Osteocyte (in vitro differentiated cells): ENCODE measurements around the gene GLG1. TPM values are rescaled to one million over a fixed set of nuclear protein-coding genes. Genes with fewer than 3 reads are reported as not detected.
A peak's percentile ranks its signal among the peaks of the same experiment; 100 is the strongest.

ENCODE experiments used
- DNase-seq: peaks from one replicate; pipeline ENCODE4 v3.0.0; 2021; ENCODE audit warnings: mixed read lengths; ENCODE audit not compliant: unreplicated experiment; ENCODE audit errors: extremely low spot score
- H3K27ac Mint-ChIP-seq: one replicate; pipeline ENCODE4 v1.8.0; 2021; ENCODE audit warnings: mild to moderate bottlenecking, mixed read lengths; ENCODE audit not compliant: unreplicated experiment
- H3K27me3 Mint-ChIP-seq: one replicate; pipeline ENCODE4 v1.8.0; 2021; ENCODE audit warnings: mixed read lengths; ENCODE audit not compliant: unreplicated experiment
- H3K36me3 Mint-ChIP-seq: one replicate; pipeline ENCODE4 v1.8.0; 2021; ENCODE audit warnings: mixed read lengths; ENCODE audit not compliant: unreplicated experiment
- H3K4me1 Mint-ChIP-seq: one replicate; pipeline ENCODE4 v1.8.0; 2021; ENCODE audit warnings: mixed read lengths; ENCODE audit not compliant: unreplicated experiment
- H3K4me3 Mint-ChIP-seq: one replicate; pipeline ENCODE4 v1.8.0; 2021; ENCODE audit warnings: mild to moderate bottlenecking, moderate library complexity, mixed read lengths; ENCODE audit not compliant: unreplicated experiment
- H3K9me3 Mint-ChIP-seq: one replicate; pipeline ENCODE4 v1.8.0; 2021; ENCODE audit warnings: mixed read lengths; ENCODE audit not compliant: unreplicated experiment
- CTCF ChIP-seq: fragments of 200-600 bp; sonication (generic); IDR thresholded peaks from 2 replicates; pipeline ENCODE4 v1.5.0; 2021; ENCODE audit warnings: antibody characterized with exemption, mild to moderate bottlenecking, moderate library complexity
- total RNA-seq: library from RNA; stranded (reverse); gene quantifications from 2 replicates; pipeline ENCODE4 v1.2.1, GENCODE V29; 2021

The GLG1 gene
- total RNA-seq, 1 donor from 2014 or later, result 241 TPM

GRCh38 chr16:74623839-74624235 lies 16.9 kb upstream of the GLG1 start:
- DNase-seq, result no peak
- Mint-ChIP-seq H3K36me3 (peaks cover 26% of the 10 kb centered on the region), H3K9me3 (no peaks in the 10 kb centered on the region), H3K27me3 (no peaks in the 10 kb centered on the region), H3K4me1 (peaks cover 26% of the 10 kb centered on the region), H3K4me3 (no peak overlapping the region), H3K27ac (peak overlapping the region; percentile 42)
- no peak for TF ChIP-seq CTCF

- H3K36me3 Mint-ChIP-seq, result peaks cover 24% of the 10 kb centered on the region
- TF ChIP-seq CTCF, result peak; percentile 77
- no peak for DNase-seq
- H3K27ac Mint-ChIP-seq, result peak overlapping the region; percentile 42
- no peaks in the 10 kb centered on the region for H3K27me3 Mint-ChIP-seq
- peaks cover 23% of the 10 kb centered on the region for H3K4me1 Mint-ChIP-seq
- no peaks in the 10 kb centered on the region for H3K9me3 Mint-ChIP-seq
- H3K4me3 Mint-ChIP-seq, result no peak overlapping the region
Observed at GRCh38 chr16:74623214-74623838, 16.4 kb upstream of the GLG1 start.

- Mint-ChIP-seq H3K36me3 (peaks cover 24% of the 10 kb centered on the region), H3K27ac (no peak overlapping the region), H3K4me1 (peaks cover 9% of the 10 kb centered on the region), H3K9me3 (no peaks in the 10 kb centered on the region), H3K27me3 (no peaks in the 10 kb centered on the region), H3K4me3 (no peak overlapping the region)
- no peak for TF ChIP-seq CTCF
- no peak for DNase-seq
Observed at GRCh38 chr16:74622005-74622404, 15.1 kb upstream of the GLG1 start.

- Mint-ChIP-seq H3K9me3 (no peaks in the 10 kb centered on the region), H3K27ac (no peak overlapping the region), H3K4me1 (peaks cover 4% of the 10 kb centered on the region), H3K27me3 (no peaks in the 10 kb centered on the region), H3K4me3 (no peak overlapping the region), H3K36me3 (peaks cover 7% of the 10 kb centered on the region)
- no peak for DNase-seq
- no peak for TF ChIP-seq CTCF
Observed at GRCh38 chr16:74617206-74617788, 10.4 kb upstream of the GLG1 start.

- Mint-ChIP-seq H3K9me3 (no peaks in the 10 kb centered on the region), H3K36me3 (no peaks in the 10 kb centered on the region), H3K4me3 (no peak overlapping the region), H3K27me3 (no peaks in the 10 kb centered on the region), H3K4me1 (peaks cover 24% of the 10 kb centered on the region), H3K27ac (no peak overlapping the region)
- no peak for DNase-seq
- TF ChIP-seq CTCF, result no peak
Observed at GRCh38 chr16:74611721-74612120, 4.8 kb upstream of the GLG1 start.
